GM12878 (cell line): ENCODE data around the gene STAMBPL1. TPM values are rescaled to one million over a fixed set of nuclear protein-coding genes. Genes with fewer than 3 reads are reported as not detected.

Experiments
- ATAC-seq: fragments of 200-7000 bp; cut with Tn5 transposase; 3 replicates; pipeline ENCODE4 v1.9.1; 2020; ENCODE audit warnings: mild to moderate bottlenecking, moderate library complexity
- BruUV-seq: library from RNA; stranded (reverse); fragments of 400-500 nt; replicated peaks from 2 replicates; lab custom pipeline; 2021; lab: Mats Ljungman, UMichigan
- CTCF ChIA-PET: fragments of 300-600 bp; sonication (Branson Sonifier 250); formaldehyde crosslinking; extraction: SDS; loops from one replicate; lab custom pipeline; 2021; ENCODE audit warnings: inconsistent platforms; lab: Yijun Ruan, JAX
- POLR2A ChIA-PET: fragments of 350-600 bp; formaldehyde crosslinking; extraction: SDS; loops from one replicate; lab custom pipeline; 2021; ENCODE audit warnings: inconsistent platforms; lab: Charles Lee
- RAD21 ChIA-PET: fragments of 300-600 bp; sonication (Branson Sonifier 250); formaldehyde crosslinking; loops from one replicate; lab custom pipeline; 2023; ENCODE audit warnings: antibody characterized with exemption; ENCODE audit not compliant: unreplicated experiment; lab: Charles Lee
- SMC1A ChIA-PET: fragments of 300-600 bp; sonication (Branson Sonifier 250); formaldehyde crosslinking; loops from one replicate; lab custom pipeline; 2023; ENCODE audit not compliant: unreplicated experiment, uncharacterized antibody; lab: Charles Lee
- DNase-seq: peaks from one replicate; pipeline ENCODE4 v3.0.0-alpha.2; 2011; ENCODE audit warnings: low read depth, low spot score
- FAIRE-seq: peaks from 3 replicates; lab custom pipeline; 2011; peaks lifted over from hg19 to GRCh38; lab: Jason Lieb, UNC
- H2AFZ ChIP-seq: 2 replicates; pipeline ENCODE4 v1.6.0; 2011; ENCODE audit warnings: low read depth, low read length, control low read depth; ENCODE audit not compliant: control insufficient read depth
- H3K27ac ChIP-seq: 2 replicates; pipeline ENCODE4 v1.5.1; 2011; ENCODE audit warnings: control low read depth; ENCODE audit not compliant: control insufficient read depth, insufficient read depth
- H3K27me3 ChIP-seq, 2 experiments: replicated peaks in 1 of 2; 2 replicates each; pipeline versions ENCODE4 v1.6.0 to v1.6.1; 2011; ENCODE audit warnings: low read length in 1 of 2; ENCODE audit not compliant: control insufficient read depth in 2 of 2, insufficient read depth in 2 of 2
- H3K36me3 ChIP-seq, 2 experiments: 2 replicates each; pipeline ENCODE4 v1.5.1; 2011; ENCODE audit warnings: low read length in 1 of 2; ENCODE audit not compliant: control insufficient read depth in 2 of 2, insufficient read depth in 2 of 2
- H3K4me1 ChIP-seq: 2 replicates; pipeline ENCODE4 v1.6.1; 2011; ENCODE audit warnings: mild to moderate bottlenecking, low read length, moderate library complexity, mixed read lengths; ENCODE audit not compliant: control insufficient read depth, insufficient read depth
- H3K4me2 ChIP-seq: 2 replicates; pipeline ENCODE4 v1.6.0; 2011; ENCODE audit warnings: control low read depth; ENCODE audit not compliant: control insufficient read depth, insufficient read depth
- H3K4me3 ChIP-seq: fragments of 200-600 bp; sonication (generic); 2 replicates; pipeline ENCODE4 v1.5.1; 2016
- H3K79me2 ChIP-seq: 2 replicates; pipeline ENCODE4 v1.6.0; 2011; ENCODE audit warnings: low read length; ENCODE audit not compliant: control insufficient read depth, insufficient read depth
- H3K9ac ChIP-seq: 2 replicates; pipeline ENCODE4 v1.8.0; 2011; ENCODE audit warnings: low read length, control low read depth, mixed read lengths; ENCODE audit not compliant: control insufficient read depth, insufficient read depth
- H3K9me3 ChIP-seq: replicated peaks from 3 replicates; pipeline ENCODE4 v1.5.1; 2011; ENCODE audit warnings: mild to moderate bottlenecking, low read length; ENCODE audit not compliant: control insufficient read depth, insufficient read depth
- H4K20me1 ChIP-seq: 2 replicates; pipeline ENCODE4 v1.6.0; 2011; ENCODE audit not compliant: control insufficient read depth, insufficient read depth
- BMI1 ChIP-seq: fragments of 450-650 bp; IDR thresholded peaks from 2 replicates; pipeline ENCODE4 v1.6.1; 2016; ENCODE audit warnings: mild to moderate bottlenecking, moderate library complexity, borderline replicate concordance
- E4F1 ChIP-seq: fragments of 450-650 bp; IDR thresholded peaks from 2 replicates; pipeline ENCODE4 v1.6.1; 2018; ENCODE audit warnings: borderline replicate concordance, mild to moderate bottlenecking; ENCODE audit not compliant: partially characterized antibody
- GATAD2B ChIP-seq: fragments of 450-650 bp; conservative IDR thresholded peaks from 2 replicates; pipeline ENCODE4 v1.6.1; 2017; ENCODE audit warnings: low read depth, mild to moderate bottlenecking, moderate library complexity
- HDGF ChIP-seq: fragments of 450-650 bp; IDR thresholded peaks from 2 replicates; pipeline ENCODE4 v1.6.1; 2016; ENCODE audit warnings: antibody characterized with exemption
- IKZF2 ChIP-seq, 2 experiments: fragments of 450-650 bp; IDR thresholded peaks; 2 replicates each; pipeline ENCODE4 v1.6.1; 2017; ENCODE audit warnings: mild to moderate bottlenecking in 2 of 2, moderate library complexity in 2 of 2
- JUNB ChIP-seq: IDR thresholded peaks from 2 replicates; pipeline ENCODE4 v1.6.1; 2016; ENCODE audit warnings: antibody characterized with exemption, mild to moderate bottlenecking
- WGBS: methylation state at CpG from one replicate; pipeline ENCODE4 v1.1.6; 2016; ENCODE audit warnings: low lambda C conversion rate; ENCODE audit not compliant: insufficient replicate concordance, insufficient coverage; ENCODE audit errors: missing lambda C conversion rate; 5-methylcytosine and 5-hydroxymethylcytosine counted together
- in situ Hi-C: fragments of 300-500 bp; cut with MboI; formaldehyde crosslinking; loops from 9 replicates; pipeline ENCODE4 v1.14.3; 2018; ENCODE audit warnings: mixed read lengths
- intact Hi-C: fragments of 100-400 bp; cut with micrococcal nuclease; formaldehyde crosslinking; loops from one replicate; pipeline ENCODE4 v1.14.2; 2022; ENCODE audit not compliant: unreplicated experiment
- polyA plus RNA-seq, 11 experiments: library from polyadenylated mRNA; depleted of rRNA in 4 of 11; unstranded in 6 of 11; stranded (reverse) in 5 of 11; fragments of >200 nt; fragmentation: Nextera tagmentation in 4 of 11; fragmentation: Illumina TruSeq in 1 of 11; extraction: Ambion mirVana in 4 of 11; extraction: Trizol in 1 of 11; gene quantifications; 1 replicate in 1 of 11; 2 replicates in 10 of 11; pipeline versions ENCODE4 v1.2.1 to v1.2.3, GENCODE V29; 2011 to 2016; ENCODE audit warnings: inconsistent platforms in 2 of 11, missing spikeins in 2 of 11, low read depth in 1 of 11
- total RNA-seq, 4 experiments: library from RNA; depleted of rRNA in 3 of 4; stranded (reverse); fragments of >200 nt in 3 of 4; fragmentation: Illumina TruSeq in 1 of 4; extraction: Trizol in 1 of 4; gene quantifications; 2 replicates each; pipeline versions ENCODE4 v1.2.1 to v1.2.3, GENCODE V29; 2013 to 2021
- TF ChIP-seq, protein P1 (sequence below): IDR thresholded peaks from 2 replicates; pipeline ENCODE4 v1.6.1; 2011; ENCODE audit warnings: low read depth, low read length, improper control_type of control experiment, borderline replicate concordance

Gene STAMBPL1
- total and polyA plus RNA-seq, 10 of the 15 experiments (the other 5 are each of a cell fraction or from before 2014, with no cell fraction given): 7.5 to 44.1 (median 25.4) TPM

GRCh38 chr10:88840881-88841280 is 39.2 kb upstream of the STAMBPL1 start:
- no peak for TF ChIP-seq JUNB
- TF ChIP-seq GATAD2B: no peak
- no peak for TF ChIP-seq E4F1
- TF ChIP-seq, protein P1, sequence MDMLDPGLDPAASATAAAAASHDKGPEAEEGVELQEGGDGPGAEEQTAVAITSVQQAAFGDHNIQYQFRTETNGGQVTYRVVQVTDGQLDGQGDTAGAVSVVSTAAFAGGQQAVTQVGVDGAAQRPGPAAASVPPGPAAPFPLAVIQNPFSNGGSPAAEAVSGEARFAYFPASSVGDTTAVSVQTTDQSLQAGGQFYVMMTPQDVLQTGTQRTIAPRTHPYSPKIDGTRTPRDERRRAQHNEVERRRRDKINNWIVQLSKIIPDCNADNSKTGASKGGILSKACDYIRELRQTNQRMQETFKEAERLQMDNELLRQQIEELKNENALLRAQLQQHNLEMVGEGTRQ: no peak
- TF ChIP-seq IKZF2 (IDR thresholded peaks at IDR 0.05): no peak
- TF ChIP-seq BMI1: no peak
- TF ChIP-seq HDGF: no peak
- CTCF ChIA-PET: interaction anchor here (0.6 to 22.7 kb wide), 8 partner anchors 10 to 276 kb away, joined by 3 to 895 read pairs (median 4); no protein-coding TSS in a partner anchor
- no peak for FAIRE-seq
- no TSS peak for BruUV-seq
- in situ Hi-C loops (no loop called here), intact Hi-C loops (no loop called here)
- Histone ChIP-seq H3K9me3 (no peaks in the 10 kb centered on the region), H3K27me3 (no peaks in the 10 kb centered on the region), H4K20me1 (no peaks in the 10 kb centered on the region), H3K27ac (no peak overlapping the region), H2AFZ (peak overlapping the region; percentile 41), H3K36me3 (no peaks in the 10 kb centered on the region), H3K4me1 (peaks cover 10% of the 10 kb centered on the region), H3K4me3 (no peak overlapping the region), H3K4me2 (no peak overlapping the region), H3K79me2 (no peaks in the 10 kb centered on the region), H3K9ac (no peak overlapping the region)
- no peak for DNase-seq
- SMC1A ChIA-PET: interaction anchor here (1.0 to 9.5 kb wide), 11 partner anchors 7 to 369 kb away, joined by 3 to 86 read pairs (median 5); partner anchors contain the start of gene FAS
- POLR2A ChIA-PET: interaction anchor here (1.6 kb wide), 1 partner anchor 92 kb away, joined by 6 read pairs; no protein-coding TSS in a partner anchor
- no peak for ATAC-seq
- 86% methylated on average over 5 of the region's 5 CpGs for WGBS
- RAD21 ChIA-PET: interaction anchor here (1.4 to 4.7 kb wide), 2 partner anchors 24 to 92 kb away, joined by 4 to 43 read pairs; no protein-coding TSS in a partner anchor
